Body of pancreas (tissue), 4 donors: Measurements from ENCODE around the gene ITPR2.
A peak's percentile ranks its signal among the peaks of the same experiment; 100 is the strongest.

Experiments
- CTCF ChIP-seq, 7 experiments: fragments of 450-650 bp in 4 of 7; fragments of 200-600 bp in 3 of 7; sonication (generic) in 3 of 7; IDR thresholded peaks; one replicate each; pipeline ENCODE4 v1.5.1; 2016 to 2019; ENCODE audit warnings: antibody characterized with exemption in 7 of 7
- POLR2A ChIP-seq, 3 donors: fragments of 450-650 bp; IDR thresholded peaks; one replicate each; pipeline ENCODE4 v1.6.1; 2016; ENCODE audit warnings: antibody characterized with exemption in 3 of 3, mild to moderate bottlenecking in 2 of 3

DNA sequence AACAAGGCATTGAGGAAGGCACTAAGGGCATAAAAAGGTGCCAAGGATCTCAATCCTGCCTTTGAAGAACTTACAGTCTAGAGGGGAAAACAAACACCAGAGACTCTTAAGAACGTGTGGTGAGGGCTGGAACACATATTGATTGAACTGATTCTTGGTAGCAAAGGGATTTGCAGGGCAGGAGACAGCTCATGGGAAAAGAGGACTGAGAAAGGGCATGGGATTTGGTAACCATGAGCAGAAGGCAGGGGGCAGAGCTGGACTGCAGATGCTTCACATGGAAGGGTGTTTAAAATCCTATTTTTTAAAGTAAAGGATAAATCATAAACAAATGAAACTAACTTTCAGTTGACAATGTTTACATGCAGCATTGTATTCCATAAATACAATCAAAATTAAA lies 203.1 kb downstream of the ITPR2 start:
- peak in 2 of 7 experiments; percentile 2 to 6 for TF ChIP-seq CTCF (IDR thresholded peaks at IDR 0.05)
- TF ChIP-seq POLR2A (IDR thresholded peaks at IDR 0.05) = no peak
